GM23338 (cell line): ENCODE results near the gene ILF2. TPM values are rescaled to one million over a fixed set of nuclear protein-coding genes. Genes with fewer than 3 reads are reported as not detected.

Experiments used
- ATAC-seq: fragments of 200-7000 bp; cut with Tn5 transposase; 3 replicates; pipeline ENCODE4 v1.9.1; 2020
- DNase-seq: peaks from one replicate; pipeline ENCODE4 v3.0.0-alpha.2; 2015; ENCODE audit warnings: low spot score
- H2AFZ ChIP-seq: fragments of 200-600 bp; sonication (generic); 2 replicates; pipeline ENCODE4 v1.8.0; 2016; ENCODE audit warnings: antibody characterized with exemption, mild to moderate bottlenecking, moderate library complexity
- H3F3A ChIP-seq: fragments of 200-600 bp; sonication (generic); replicated peaks from 2 replicates; pipeline ENCODE4 v1.8.0; 2017; ENCODE audit warnings: antibody characterized with exemption, mixed run types, low read depth
- H3K27ac ChIP-seq: fragments of 200-600 bp; sonication (generic); 2 replicates; pipeline ENCODE4 v1.6.1; 2016; ENCODE audit warnings: low read depth
- H3K27me3 ChIP-seq: fragments of 200-600 bp; sonication (generic); 2 replicates; pipeline ENCODE4 v1.8.0; 2016; ENCODE audit warnings: mild to moderate bottlenecking, mixed run types, moderate library complexity; ENCODE audit not compliant: insufficient read depth
- H3K36me3 ChIP-seq: fragments of 200-600 bp; sonication (generic); 2 replicates; pipeline ENCODE4 v1.8.0; 2016; ENCODE audit warnings: mild to moderate bottlenecking; ENCODE audit not compliant: insufficient read depth
- H3K4me1 ChIP-seq: fragments of 200-600 bp; sonication (generic); 2 replicates; pipeline ENCODE4 v1.8.0; 2016; ENCODE audit warnings: mild to moderate bottlenecking, moderate library complexity; ENCODE audit not compliant: insufficient read depth
- H3K4me2 ChIP-seq: fragments of 200-600 bp; sonication (generic); 2 replicates; pipeline ENCODE4 v1.7.1; 2017; ENCODE audit warnings: mixed run types
- H3K4me3 ChIP-seq: fragments of 200-600 bp; sonication (generic); 2 replicates; pipeline ENCODE4 v1.6.1; 2016; ENCODE audit warnings: mixed run types
- H3K79me2 ChIP-seq: fragments of 200-600 bp; sonication (generic); replicated peaks from 2 replicates; pipeline ENCODE4 v1.8.0; 2017; ENCODE audit warnings: mild to moderate bottlenecking; ENCODE audit not compliant: insufficient read depth
- H3K9me2 ChIP-seq: fragments of 200-600 bp; sonication (generic); 2 replicates; pipeline ENCODE4 v1.8.0; 2017; ENCODE audit not compliant: insufficient read depth
- H4K20me1 ChIP-seq: fragments of 200-600 bp; sonication (generic); replicated peaks from 2 replicates; pipeline ENCODE4 v1.8.0; 2017; ENCODE audit warnings: mild to moderate bottlenecking; ENCODE audit not compliant: insufficient read depth
- H3K27ac Mint-ChIP-seq: 2 replicates; pipeline ENCODE4 v1.8.0; 2020; ENCODE audit warnings: inconsistent platforms, mild to moderate bottlenecking, moderate library complexity, mixed read lengths
- H3K27me3 Mint-ChIP-seq: 3 replicates; pipeline ENCODE4 v1.8.0; 2022; ENCODE audit warnings: low read depth, mild to moderate bottlenecking, moderate library complexity, mixed read lengths, inconsistent platforms; ENCODE audit not compliant: insufficient read depth, poor library complexity
- H3K36me3 Mint-ChIP-seq: 3 replicates; pipeline ENCODE4 v1.8.0; 2021; ENCODE audit warnings: low read depth, mild to moderate bottlenecking, inconsistent platforms, moderate library complexity, mixed read lengths
- H3K4me1 Mint-ChIP-seq: 3 replicates; pipeline ENCODE4 v1.8.0; 2020; ENCODE audit warnings: mild to moderate bottlenecking, inconsistent platforms, mixed read lengths
- H3K4me3 Mint-ChIP-seq: 3 replicates; pipeline ENCODE4 v1.8.0; 2021; ENCODE audit warnings: moderate library complexity, mild to moderate bottlenecking, inconsistent platforms, mixed read lengths
- H3K9me3 Mint-ChIP-seq: 3 replicates; pipeline ENCODE4 v1.8.0; 2020; ENCODE audit warnings: moderate library complexity, mild to moderate bottlenecking, inconsistent platforms, mixed read lengths
- CREB1 ChIP-seq: fragments of 250-450 bp; sonication (Bioruptor Pico); IDR thresholded peaks from 2 replicates; pipeline ENCODE4 v1.5.0; 2020; ENCODE audit warnings: low read depth, mild to moderate bottlenecking, moderate library complexity
- ETS1 ChIP-seq: IDR thresholded peaks from 2 replicates; pipeline ENCODE4 v1.6.1; 2016; ENCODE audit warnings: antibody characterized with exemption
- POLR2AphosphoS5 ChIP-seq: IDR thresholded peaks from 2 replicates; pipeline ENCODE4 v1.6.1; 2016; ENCODE audit warnings: antibody characterized with exemption, low read depth
- REST ChIP-seq: IDR thresholded peaks from one replicate; pipeline ENCODE4 v1.6.1; 2018; ENCODE audit warnings: antibody characterized with exemption; ENCODE audit not compliant: unreplicated experiment
- ZNF114 ChIP-seq: fragments of 250-450 bp; sonication (Bioruptor Pico); IDR thresholded peaks from 2 replicates; pipeline ENCODE4 v1.5.0; 2020; ENCODE audit warnings: mild to moderate bottlenecking, moderate library complexity
- ZNF462 ChIP-seq: fragments of 250-450 bp; sonication (Bioruptor Pico); IDR thresholded peaks from 2 replicates; pipeline ENCODE4 v1.5.0; 2020; ENCODE audit warnings: mild to moderate bottlenecking, moderate library complexity
- polyA plus RNA-seq: library from polyadenylated mRNA; unstranded; fragments of >200 nt; fragmentation: Nextera tagmentation; extraction: Ambion mirVana; gene quantifications from 2 replicates; pipeline ENCODE4 v1.2.1, GENCODE V29; 2016
- total RNA-seq: library from RNA; depleted of rRNA; stranded (reverse); fragments of >200 nt; shearing (Covaris generic); gene quantifications from 2 replicates; pipeline ENCODE4 v1.2.3, GENCODE V29; 2014

The ILF2 gene
- total and polyA plus RNA-seq, 2 experiments from 2014 or later, result 214 to 337 TPM

- TF ChIP-seq ZNF462 (CRISPR knock-in tag), result no peak
- TF ChIP-seq CREB1 (CRISPR knock-in tag), result no peak
- no peak for TF ChIP-seq POLR2AphosphoS5
- TF ChIP-seq ZNF114 (CRISPR knock-in tag), result no peak
Measured at GRCh38 chr1:153683854-153684253, 13.1 kb upstream of the ILF2 start (continued).

GRCh38 chr1:153682730-153683129 lies 11.9 kb upstream of the ILF2 start:
- Mint-ChIP-seq H3K9me3 (no peaks in the 10 kb centered on the region; the same call in 1 of the 3 replicates), H3K27ac (no peak overlapping the region), H3K4me1 (peaks cover 24% of the 10 kb centered on the region), H3K36me3 (peaks cover 48% of the 10 kb centered on the region), H3K27me3 (peaks cover 29% of the 10 kb centered on the region), H3K4me3 (no peak overlapping the region)
- Histone ChIP-seq H3K4me2 (no peak overlapping the region), H3K9me2 (no peaks in the 10 kb centered on the region), H4K20me1 (no peaks in the 10 kb centered on the region), H3K27me3 (peaks cover 35% of the 10 kb centered on the region), H3F3A (peaks cover 7% of the 10 kb centered on the region), H3K79me2 (no peaks in the 10 kb centered on the region), H3K4me1 (peaks cover 6% of the 10 kb centered on the region), H3K27ac (no peak overlapping the region), H3K4me3 (no peak overlapping the region), H2AFZ (no peak overlapping the region), H3K36me3 (no peaks in the 10 kb centered on the region)
- ATAC-seq, result no peak
- DNase-seq, result no peak
- no peak for TF ChIP-seq ETS1
- no peak for TF ChIP-seq REST
